Left lung (tissue), 10 donors: ENCODE measurements around the gene C14orf93. TPM values are rescaled to one million over a fixed set of nuclear protein-coding genes. Genes with fewer than 3 reads are reported as not detected.
"Not testable (repeated sequence)": the region's sequence is repeated elsewhere in the genome, so short reads cannot be mapped to it uniquely, and the experiment has no call there.

Experiments used
- ATAC-seq: fragments of 200-7000 bp; cut with Tn5 transposase; one replicate; pipeline ENCODE4 v1.9.1; 2020; ENCODE audit warnings: moderate library complexity
- DNase-seq, 4 donors: peaks; one replicate each; pipeline ENCODE4 v3.0.0-alpha.2; 2013 to 2020
- H3K27ac ChIP-seq, 2 donors: fragments of 200-600 bp; sonication (generic) in 1 of 2; one replicate each; pipeline versions ENCODE4 v1.5.0 to v1.8.0; 2020 to 2021
- H3K27me3 ChIP-seq, 2 donors: fragments of 200-600 bp; sonication (generic) in 1 of 2; one replicate each; pipeline versions ENCODE4 v1.5.0 to v1.8.0; 2020 to 2021
- H3K36me3 ChIP-seq, 2 donors: fragments of 200-600 bp; sonication (generic) in 1 of 2; one replicate each; pipeline versions ENCODE4 v1.5.0 to v1.8.0; 2020 to 2021
- H3K4me1 ChIP-seq, 2 donors: fragments of 200-600 bp; one replicate each; pipeline ENCODE4 v1.8.0; 2021
- H3K4me3 ChIP-seq, 2 donors: fragments of 200-600 bp; sonication (generic) in 1 of 2; one replicate each; pipeline versions ENCODE4 v1.5.0 to v1.8.0; 2020 to 2021; ENCODE audit warnings: mild to moderate bottlenecking in 1 of 2
- H3K9me3 ChIP-seq, 2 donors: fragments of 200-600 bp; sonication (generic) in 1 of 2; one replicate each; pipeline versions ENCODE4 v1.5.0 to v1.8.0; 2020 to 2021
- CTCF ChIP-seq, 2 donors: fragments of 200-600 bp; sonication (generic) in 1 of 2; IDR thresholded peaks; one replicate each; pipeline versions ENCODE4 v1.5.0 to v1.8.0; 2021; ENCODE audit warnings: antibody characterized with exemption in 2 of 2
- intact Hi-C, 2 donors: fragments of 100-400 bp; cut with DNase I; formaldehyde crosslinking; loops; one replicate each; pipeline versions ENCODE4 v1.11.2 to v1.14.2; 2022
- polyA plus RNA-seq, 6 donors: library from polyadenylated mRNA; unstranded; fragments of 120-200 nt; gene quantifications; one replicate each; pipeline ENCODE4 v1.2.1, GENCODE V29; 2013; ENCODE audit not compliant: insufficient read length in 6 of 6
- total RNA-seq, 2 donors: library from RNA; stranded (reverse); fragmentation: NEBNext Ultra II Directional; extraction: Animal tissue kit (Norgen Biotek cat#: 25700); gene quantifications; one replicate each; pipeline ENCODE4 v1.2.1, GENCODE V29; 2021
- donor health status: DM: no; HTN: yes; CAD: no.
- donor health status: DM: no; HTN: no; CAD: no.

C14orf93 gene
- total and polyA plus RNA-seq, 8 donors: 8.3 to 24.0 (median 21.3) TPM

DNA sequence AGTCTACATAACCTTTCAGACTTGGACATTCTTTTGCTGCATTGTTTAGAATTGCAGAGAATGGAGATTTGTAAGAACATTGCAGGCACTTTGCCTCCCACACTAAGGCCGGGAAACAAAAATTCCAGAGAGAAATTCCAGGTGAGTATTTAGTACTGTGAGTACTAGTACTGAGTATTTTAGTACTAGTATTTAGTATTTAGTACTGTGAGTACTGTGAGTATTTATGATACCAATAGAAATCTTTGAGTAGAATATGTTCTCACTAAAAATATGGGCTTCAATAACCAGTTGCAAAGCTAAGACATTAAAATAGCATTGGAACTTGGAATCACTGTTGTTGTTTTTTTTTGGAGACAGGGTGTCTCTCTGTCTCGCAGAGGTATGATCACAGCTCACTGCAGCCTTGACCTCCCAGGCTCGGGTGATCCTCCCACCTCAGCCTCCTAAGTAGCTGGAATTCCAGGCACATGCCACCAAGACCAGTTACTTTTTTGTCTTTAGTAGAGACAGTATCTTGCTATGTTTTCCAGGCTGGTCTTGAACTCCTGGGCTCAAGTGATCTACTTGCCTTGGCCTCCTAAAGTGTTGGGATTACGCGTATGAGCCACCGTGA is 47.8 kb downstream of the C14orf93 start:
- intact Hi-C loops: no loop called here
- TF ChIP-seq CTCF (IDR thresholded peaks at IDR 0.05): no peak
- Histone ChIP-seq H3K4me3 (no peak overlapping the region), H3K36me3 (no peaks in the 10 kb centered on the region), H3K4me1 (peaks cover 0 to 8% of the 10 kb centered on the region in 2 donors), H3K27ac (no peak overlapping the region), H3K27me3 (no peaks in the 10 kb centered on the region), H3K9me3 (no peaks in the 10 kb centered on the region)
- DNase-seq: no peak
- no peak for ATAC-seq

DNA sequence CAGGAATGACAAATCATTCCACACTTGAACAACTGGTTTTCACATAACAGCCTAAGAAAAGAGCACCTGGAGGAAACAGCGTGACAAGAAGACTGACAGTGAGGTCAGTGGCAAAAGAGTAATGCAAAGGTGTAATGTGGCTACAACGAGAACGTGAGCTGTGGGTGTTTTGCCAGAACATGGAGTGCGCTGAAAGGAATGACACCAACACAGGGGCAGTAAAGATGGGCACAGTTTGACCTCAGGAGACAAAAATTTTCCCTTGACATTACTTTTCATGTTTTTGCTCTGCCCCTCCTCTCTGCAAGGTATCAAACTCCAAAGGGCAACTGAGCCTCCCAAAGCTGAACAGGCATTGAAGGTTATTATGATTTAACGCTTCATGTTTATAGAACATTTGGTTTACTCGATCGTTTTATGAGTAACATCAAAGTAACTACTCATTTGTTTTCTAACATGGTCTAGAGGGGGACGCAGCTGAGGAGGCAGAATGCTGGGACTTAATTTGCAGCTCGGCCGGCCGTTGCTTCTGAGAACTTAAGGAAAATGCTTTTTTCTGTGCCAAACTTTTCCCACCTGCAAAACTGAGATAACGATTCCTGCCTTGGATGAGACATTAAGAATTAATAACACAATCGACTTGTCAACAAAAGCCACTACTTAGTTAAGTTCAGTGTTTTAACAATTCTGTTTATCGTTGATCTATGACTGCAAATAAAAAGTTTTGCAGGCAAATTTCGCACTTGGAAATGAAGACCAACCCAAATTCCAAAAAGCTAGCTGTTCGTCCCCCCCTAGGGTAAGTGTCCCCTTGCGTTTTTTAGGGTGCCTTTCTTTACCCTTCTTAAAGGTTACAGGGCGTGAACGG is 54.0 kb downstream of the C14orf93 start:
- peaks cover 3 to 46% of the 10 kb centered on the region in 2 donors for H3K4me1 ChIP-seq
- H3K27ac ChIP-seq: peak overlapping the region; percentile 91 to 98
- H3K27me3 ChIP-seq: no peaks in the 10 kb centered on the region
- DNase-seq (no peak), ATAC-seq (no peak)
- no peaks in the 10 kb centered on the region for H3K9me3 ChIP-seq
- TF ChIP-seq CTCF (IDR thresholded peaks at IDR 0.05): no peak
- H3K4me3 ChIP-seq: peak overlapping the region; percentile 57 to 78
- intact Hi-C loops: no loop called here
- peaks cover 0 to 27% of the 10 kb centered on the region in 2 donors for H3K36me3 ChIP-seq

DNA sequence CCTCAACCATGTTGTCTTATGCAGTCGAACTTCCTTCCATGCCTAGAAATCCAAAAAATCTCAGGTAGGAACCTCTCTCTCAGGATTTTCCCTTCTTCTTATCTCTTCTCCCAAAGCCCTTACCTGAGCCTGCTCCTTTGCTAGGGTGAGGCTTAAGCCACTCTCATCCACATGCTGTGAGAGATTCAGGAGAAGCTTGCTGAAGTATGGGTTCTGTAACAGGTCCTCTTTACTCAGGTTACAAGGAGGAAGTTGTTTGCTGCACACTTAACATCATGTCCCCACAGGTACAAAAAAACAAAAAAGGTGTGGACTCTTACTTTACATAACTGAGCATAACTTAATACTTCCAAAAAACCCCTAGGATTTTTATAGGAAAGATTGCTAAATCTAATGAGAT is 57.5 kb downstream of the C14orf93 start:
- no peak for TF ChIP-seq CTCF (IDR thresholded peaks at IDR 0.05)
- Histone ChIP-seq H3K4me1 (peaks cover 3 to 40% of the 10 kb centered on the region in 2 donors), H3K27me3 (no peaks in the 10 kb centered on the region), H3K9me3 (no peaks in the 10 kb centered on the region), H3K4me3 (no peak overlapping the region), H3K36me3 (peaks cover 0 to 62% of the 10 kb centered on the region in 2 donors), H3K27ac (peak overlapping the region; percentile 41 to 85)
- intact Hi-C loops: no loop called here
- peak; percentile 63 for ATAC-seq
- DNase-seq: no peak

DNA sequence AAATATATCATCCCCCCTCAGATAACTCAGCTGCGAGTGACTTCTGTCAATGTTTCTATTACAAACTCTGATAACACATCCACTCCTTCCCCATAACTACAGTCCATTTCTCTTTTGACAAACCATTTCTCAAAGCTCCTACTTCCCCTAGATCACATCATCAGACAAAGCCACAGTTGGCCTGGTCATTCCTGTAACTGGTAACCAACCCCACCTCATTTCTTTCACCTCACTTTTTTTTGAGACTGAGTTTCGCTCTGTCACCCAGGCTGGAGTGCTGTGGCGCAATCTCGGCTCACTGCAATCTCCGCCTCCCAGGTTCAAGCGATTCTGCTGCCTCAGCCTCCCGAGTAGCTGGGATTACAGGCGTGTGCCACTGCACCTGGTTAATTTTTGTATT is 58.1 kb downstream of the C14orf93 start:
- peak overlapping the region; percentile 47 to 85 for H3K27ac ChIP-seq
- H3K4me1 ChIP-seq: peaks cover 3 to 36% of the 10 kb centered on the region in 2 donors
- DNase-seq (peak in 2 of 4 donors; percentile 44 to 87), ATAC-seq (peak; percentile 45)
- H3K27me3 ChIP-seq, H3K9me3 ChIP-seq, intact Hi-C loops, H3K4me3 ChIP-seq: not testable (repeated sequence)
- H3K36me3 ChIP-seq: peaks cover 0 to 68% of the 10 kb centered on the region in 2 donors

DNA sequence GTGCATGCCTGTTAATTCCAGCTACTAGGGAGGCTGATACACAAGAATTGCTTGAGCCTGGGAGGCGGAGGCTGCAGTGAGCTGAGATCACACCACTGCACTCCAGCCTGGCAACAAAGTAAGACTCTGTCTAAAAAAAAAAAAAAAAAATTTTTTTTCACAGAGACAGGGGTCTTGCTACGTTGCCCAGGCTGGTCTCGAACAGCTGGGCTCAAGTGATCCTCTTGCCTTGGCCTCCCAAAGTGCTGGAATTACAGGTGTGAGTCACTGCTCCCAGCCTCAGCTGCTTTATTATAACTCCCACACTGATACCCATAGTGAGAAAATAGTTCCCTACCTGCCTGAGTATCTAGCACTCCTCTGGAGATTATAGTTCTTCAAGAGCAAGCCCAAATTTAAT is 64.3 kb downstream of the C14orf93 start:
- no peak overlapping the region for H3K4me3 ChIP-seq
- H3K27me3 ChIP-seq: no peaks in the 10 kb centered on the region
- ATAC-seq (no peak), DNase-seq (no peak)
- intact Hi-C loops: no loop called here
- H3K4me1 ChIP-seq: no peaks in the 10 kb centered on the region
- H3K27ac ChIP-seq: no peak overlapping the region
- H3K36me3 ChIP-seq: peaks cover 0 to 63% of the 10 kb centered on the region in 2 donors
- H3K9me3 ChIP-seq: no peaks in the 10 kb centered on the region
- TF ChIP-seq CTCF (IDR thresholded peaks at IDR 0.05): no peak
